Upper lobe of right lung (tissue), 1 donor: ENCODE results near the gene TMEM51. TPM values are rescaled to one million over a fixed set of nuclear protein-coding genes. Genes with fewer than 3 reads are reported as not detected.

Experiments used
- ATAC-seq: fragments of 200-7000 bp; cut with Tn5 transposase; one replicate; pipeline ENCODE4 v1.9.1; 2020; ENCODE audit warnings: mild to moderate bottlenecking, moderate library complexity
- DNase-seq: peaks from one replicate; pipeline ENCODE4 v3.0.0-alpha.2; 2020
- H3K27ac ChIP-seq: fragments of 200-600 bp; one replicate; pipeline ENCODE4 v1.8.0; 2022
- H3K27me3 ChIP-seq: fragments of 200-600 bp; one replicate; pipeline ENCODE4 v1.8.0; 2022; ENCODE audit warnings: mild to moderate bottlenecking
- H3K36me3 ChIP-seq: fragments of 200-600 bp; one replicate; pipeline ENCODE4 v1.8.0; 2022
- H3K4me1 ChIP-seq: fragments of 200-600 bp; one replicate; pipeline ENCODE4 v1.8.0; 2022
- H3K4me3 ChIP-seq: fragments of 200-600 bp; one replicate; pipeline ENCODE4 v1.8.0; 2022; ENCODE audit warnings: mild to moderate bottlenecking
- H3K9me3 ChIP-seq: fragments of 200-600 bp; one replicate; pipeline ENCODE4 v1.8.0; 2022
- intact Hi-C: fragments of 100-400 bp; cut with DNase I; formaldehyde crosslinking; loops from one replicate; pipeline ENCODE4 v1.11.0; 2022
- total RNA-seq: library from RNA; stranded (reverse); fragmentation: NEBNext Ultra II Directional; extraction: Animal tissue kit (Norgen Biotek cat#: 25700); gene quantifications from one replicate; pipeline ENCODE4 v1.2.1, GENCODE V29; 2021
- TF ChIP-seq, protein P1 (sequence below): fragments of 200-600 bp; IDR thresholded peaks from one replicate; pipeline ENCODE4 v1.8.0; 2022; ENCODE audit warnings: antibody characterized with exemption
- donor health status: DM: no; HTN: yes; CAD: no; lungs with severe emphysema.

TMEM51 gene
- total RNA-seq, 1 donor from 2014 or later, result 14.7 TPM

DNA sequence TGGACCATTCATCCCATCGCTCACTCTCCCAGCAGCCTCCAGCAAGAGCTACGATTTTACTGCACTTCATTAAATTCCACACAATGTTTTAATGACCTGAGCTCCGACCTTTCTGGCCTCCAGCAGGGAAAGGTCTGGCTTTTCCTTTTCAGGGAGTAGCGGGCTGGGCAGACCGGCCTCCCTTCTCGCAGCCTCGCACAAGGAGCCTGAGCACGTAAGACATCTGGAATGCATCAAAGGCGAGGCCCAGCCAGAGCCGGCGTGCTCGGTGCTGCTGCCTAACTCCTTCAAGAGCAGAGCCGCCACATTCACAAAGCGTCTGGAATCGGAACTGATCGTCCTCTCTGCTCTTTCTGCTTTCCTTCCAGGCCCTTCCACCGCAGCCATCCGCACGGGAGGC lies 61.0 kb downstream of the TMEM51 start:
- DNase-seq (peak; percentile 58), ATAC-seq (peak; percentile 34)
- Histone ChIP-seq H3K27me3 (no peaks in the 10 kb centered on the region), H3K4me1 (peaks cover 36% of the 10 kb centered on the region), H3K27ac (peak overlapping the region; percentile 48), H3K36me3 (peaks cover under 1% of the 10 kb centered on the region), H3K9me3 (no peaks in the 10 kb centered on the region), H3K4me3 (no peak overlapping the region)
- TF ChIP-seq, protein P1, sequence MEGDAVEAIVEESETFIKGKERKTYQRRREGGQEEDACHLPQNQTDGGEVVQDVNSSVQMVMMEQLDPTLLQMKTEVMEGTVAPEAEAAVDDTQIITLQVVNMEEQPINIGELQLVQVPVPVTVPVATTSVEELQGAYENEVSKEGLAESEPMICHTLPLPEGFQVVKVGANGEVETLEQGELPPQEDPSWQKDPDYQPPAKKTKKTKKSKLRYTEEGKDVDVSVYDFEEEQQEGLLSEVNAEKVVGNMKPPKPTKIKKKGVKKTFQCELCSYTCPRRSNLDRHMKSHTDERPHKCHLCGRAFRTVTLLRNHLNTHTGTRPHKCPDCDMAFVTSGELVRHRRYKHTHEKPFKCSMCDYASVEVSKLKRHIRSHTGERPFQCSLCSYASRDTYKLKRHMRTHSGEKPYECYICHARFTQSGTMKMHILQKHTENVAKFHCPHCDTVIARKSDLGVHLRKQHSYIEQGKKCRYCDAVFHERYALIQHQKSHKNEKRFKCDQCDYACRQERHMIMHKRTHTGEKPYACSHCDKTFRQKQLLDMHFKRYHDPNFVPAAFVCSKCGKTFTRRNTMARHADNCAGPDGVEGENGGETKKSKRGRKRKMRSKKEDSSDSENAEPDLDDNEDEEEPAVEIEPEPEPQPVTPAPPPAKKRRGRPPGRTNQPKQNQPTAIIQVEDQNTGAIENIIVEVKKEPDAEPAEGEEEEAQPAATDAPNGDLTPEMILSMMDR, result no peak
- intact Hi-C loops, result no loop called here

DNA sequence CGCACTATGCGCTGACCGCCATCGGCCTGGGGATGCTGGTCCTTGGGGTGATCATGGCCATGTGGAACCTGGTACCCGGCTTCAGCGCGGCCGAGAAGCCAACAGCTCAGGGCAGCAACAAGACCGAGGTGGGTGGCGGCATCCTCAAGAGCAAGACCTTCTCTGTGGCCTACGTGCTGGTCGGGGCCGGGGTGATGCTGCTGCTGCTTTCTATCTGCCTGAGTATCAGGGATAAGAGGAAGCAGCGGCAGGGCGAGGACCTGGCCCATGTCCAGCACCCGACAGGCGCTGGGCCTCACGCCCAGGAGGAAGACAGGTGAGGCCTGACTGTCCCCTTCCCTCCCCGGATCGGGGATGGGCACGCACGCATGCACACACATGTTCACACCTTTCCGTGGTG lies 61.6 kb downstream of the TMEM51 start:
- ATAC-seq, result no peak
- no peak overlapping the region for H3K4me3 ChIP-seq
- intact Hi-C loops, result no loop called here
- H3K27me3 ChIP-seq, result no peaks in the 10 kb centered on the region
- no peaks in the 10 kb centered on the region for H3K9me3 ChIP-seq
- H3K4me1 ChIP-seq, result peaks cover 35% of the 10 kb centered on the region
- peaks cover 5% of the 10 kb centered on the region for H3K36me3 ChIP-seq
- TF ChIP-seq, protein P1, result no peak
- peak; percentile 61 for DNase-seq
- peak overlapping the region; percentile 48 for H3K27ac ChIP-seq

DNA sequence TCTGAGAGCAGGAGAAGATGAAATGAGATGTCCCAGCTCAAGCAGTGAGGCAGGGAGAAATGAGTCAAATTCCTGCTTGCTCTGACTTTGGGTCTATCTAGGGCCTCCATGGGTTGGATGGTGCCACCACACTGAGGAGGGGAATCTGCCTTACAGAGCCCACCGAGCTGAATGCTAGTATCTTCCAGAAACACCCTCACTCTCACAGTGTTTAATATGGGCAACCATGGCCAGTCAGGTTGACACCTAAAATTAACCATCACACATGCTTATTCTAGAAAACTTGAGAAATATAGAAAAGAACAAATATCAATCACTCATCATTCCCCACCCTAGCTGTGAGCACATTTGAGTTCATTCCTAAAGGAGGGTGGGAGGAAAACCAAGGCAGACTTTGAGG lies 64.1 kb downstream of the TMEM51 start:
- DNase-seq, result no peak
- TF ChIP-seq, protein P1, result no peak
- Histone ChIP-seq H3K4me3 (no peak overlapping the region), H3K27me3 (no peaks in the 10 kb centered on the region), H3K4me1 (peaks cover 22% of the 10 kb centered on the region), H3K9me3 (no peaks in the 10 kb centered on the region), H3K27ac (no peak overlapping the region), H3K36me3 (peaks cover 5% of the 10 kb centered on the region)
- intact Hi-C loops, result no loop called here
- no peak for ATAC-seq

DNA sequence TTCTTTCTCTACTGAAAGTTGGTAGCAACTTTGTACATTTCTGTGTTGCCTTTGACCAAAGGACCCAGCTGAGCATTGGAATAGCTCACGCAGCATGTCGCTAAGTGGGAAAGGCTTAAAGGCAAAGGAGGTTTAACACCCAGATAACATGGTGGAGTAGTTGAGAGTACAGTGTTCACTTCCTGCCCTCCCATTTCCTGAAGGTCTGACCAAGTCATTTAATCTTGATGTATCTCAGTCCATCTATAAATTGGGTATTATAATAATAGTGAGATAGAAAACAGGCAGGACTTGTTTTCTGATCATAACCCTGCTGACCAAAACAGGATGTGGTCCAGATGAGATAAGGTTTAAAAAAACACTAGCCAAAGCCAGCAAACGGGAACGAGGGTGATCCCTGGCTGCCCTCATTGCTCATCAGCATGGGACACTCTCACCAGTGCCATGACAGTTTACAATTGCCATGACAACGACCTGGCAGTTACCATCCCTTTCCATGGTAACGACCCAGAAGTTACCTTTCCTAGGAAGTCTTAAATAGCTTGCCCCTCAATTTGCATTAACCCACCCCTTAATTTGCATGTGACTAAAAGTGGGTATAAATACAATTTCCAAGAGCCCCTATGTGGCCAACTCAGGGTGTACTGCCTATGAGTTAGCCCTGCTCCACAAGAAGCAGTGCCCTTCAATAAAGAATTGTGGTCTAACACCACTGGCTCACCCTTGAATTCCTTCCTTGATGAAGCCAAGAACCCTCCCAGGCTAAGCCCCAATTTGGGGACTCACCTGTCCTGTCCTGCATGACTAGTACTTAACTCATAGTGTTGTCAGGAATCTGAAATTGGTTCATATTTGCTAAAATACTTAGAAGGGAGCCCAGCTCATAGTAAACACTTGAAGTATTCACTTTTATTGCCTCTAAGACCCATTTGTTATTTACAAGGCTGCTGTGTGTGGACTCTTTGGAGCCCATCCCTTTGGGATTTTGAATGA lies 65.0 kb downstream of the TMEM51 start:
- Histone ChIP-seq H3K36me3 (peaks cover 5% of the 10 kb centered on the region), H3K4me3 (no peak overlapping the region), H3K27me3 (no peaks in the 10 kb centered on the region), H3K27ac (no peak overlapping the region), H3K9me3 (no peaks in the 10 kb centered on the region), H3K4me1 (peaks cover 13% of the 10 kb centered on the region)
- peak; percentile 70 for ATAC-seq
- intact Hi-C loops, result no loop called here
- peak; percentile 55 for DNase-seq
- TF ChIP-seq, protein P1, result no peak

DNA sequence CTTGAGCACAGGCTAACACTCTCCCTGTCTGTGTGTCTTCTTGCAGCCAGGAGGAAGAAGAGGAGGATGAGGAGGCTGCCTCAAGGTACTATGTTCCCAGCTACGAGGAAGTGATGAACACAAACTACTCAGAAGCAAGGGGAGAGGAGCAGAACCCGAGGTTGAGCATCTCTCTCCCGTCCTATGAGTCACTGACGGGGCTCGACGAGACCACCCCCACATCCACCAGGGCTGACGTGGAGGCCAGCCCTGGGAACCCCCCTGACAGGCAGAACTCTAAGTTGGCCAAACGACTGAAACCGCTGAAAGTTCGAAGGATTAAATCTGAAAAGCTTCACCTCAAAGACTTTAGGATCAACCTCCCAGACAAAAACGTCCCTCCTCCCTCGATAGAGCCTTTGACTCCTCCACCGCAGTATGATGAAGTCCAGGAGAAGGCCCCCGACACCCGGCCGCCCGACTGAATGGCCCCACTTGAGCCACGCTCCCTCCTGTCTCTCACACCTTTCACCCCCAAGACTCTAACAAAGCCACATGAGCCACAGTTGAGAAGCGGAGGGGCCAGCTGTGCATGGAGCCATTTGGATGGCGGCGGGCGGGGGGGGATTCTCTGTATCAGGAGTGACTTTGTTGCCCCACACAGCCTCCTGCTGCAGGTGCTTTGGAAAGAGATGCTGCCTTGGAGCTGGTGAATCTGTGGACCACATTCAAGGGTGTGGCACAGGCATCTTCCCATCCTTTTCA lies 65.9 kb downstream of the TMEM51 start:
- ATAC-seq, result no peak
- no peaks in the 10 kb centered on the region for H3K9me3 ChIP-seq
- intact Hi-C loops, result no loop called here
- H3K4me1 ChIP-seq, result peaks cover 9% of the 10 kb centered on the region
- no peak overlapping the region for H3K27ac ChIP-seq
- peaks cover 5% of the 10 kb centered on the region for H3K36me3 ChIP-seq
- H3K27me3 ChIP-seq, result no peaks in the 10 kb centered on the region
- DNase-seq, result peak; percentile 49
- TF ChIP-seq, protein P1, result no peak
- no peak overlapping the region for H3K4me3 ChIP-seq
